GM20431 (cell line): Measurements from ENCODE around the gene TRMO.

Experiments
- in situ Hi-C: fragments of 300-500 bp; cut with MseI, MboI; formaldehyde crosslinking; loops from one replicate; pipeline ENCODE4 v1.15.0; 2020; ENCODE audit warnings: low sequenced_read_pairs; ENCODE audit not compliant: unreplicated experiment

The TRMO gene

DNA sequence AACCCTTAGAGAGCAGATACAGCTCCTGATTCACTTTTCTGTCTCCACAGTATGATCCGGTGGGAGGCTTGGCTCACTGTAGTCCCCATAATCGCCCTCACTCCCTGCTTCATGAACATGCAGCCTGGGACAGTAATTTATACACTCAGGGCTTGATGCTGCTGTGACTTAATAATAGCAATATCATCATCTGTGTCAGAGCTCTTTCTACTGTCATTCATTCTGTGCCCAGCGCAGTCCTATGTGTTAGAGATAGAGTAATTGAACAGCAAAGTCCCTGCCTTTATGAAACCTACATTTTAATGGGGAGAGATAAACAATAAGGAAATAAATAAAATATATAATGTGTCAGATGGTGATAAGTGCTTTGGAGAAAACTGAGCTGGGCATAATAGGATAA is 18.4 kb upstream of the TRMO start:
- in situ Hi-C loops = no loop called here

DNA sequence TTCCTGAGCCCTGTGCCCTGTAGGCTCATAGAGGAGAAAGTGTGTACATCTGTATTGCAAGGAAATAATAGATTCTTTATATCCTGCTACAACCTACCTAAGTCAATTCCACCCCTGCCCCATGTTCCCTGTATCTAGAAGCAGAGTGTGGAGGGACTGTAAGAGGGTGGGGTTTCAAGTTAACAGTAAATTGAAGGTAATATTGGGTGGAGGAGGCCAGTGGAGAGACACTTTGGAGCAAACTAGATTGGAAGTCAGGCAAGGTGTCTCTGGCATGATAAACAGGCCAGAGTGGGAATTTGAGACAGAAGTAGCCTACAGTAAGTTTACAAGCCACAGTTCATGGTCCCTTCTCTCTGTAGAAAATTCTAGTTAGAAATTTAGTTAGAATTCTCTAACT is 17.9 kb upstream of the TRMO start:
- in situ Hi-C loops = no loop called here

DNA sequence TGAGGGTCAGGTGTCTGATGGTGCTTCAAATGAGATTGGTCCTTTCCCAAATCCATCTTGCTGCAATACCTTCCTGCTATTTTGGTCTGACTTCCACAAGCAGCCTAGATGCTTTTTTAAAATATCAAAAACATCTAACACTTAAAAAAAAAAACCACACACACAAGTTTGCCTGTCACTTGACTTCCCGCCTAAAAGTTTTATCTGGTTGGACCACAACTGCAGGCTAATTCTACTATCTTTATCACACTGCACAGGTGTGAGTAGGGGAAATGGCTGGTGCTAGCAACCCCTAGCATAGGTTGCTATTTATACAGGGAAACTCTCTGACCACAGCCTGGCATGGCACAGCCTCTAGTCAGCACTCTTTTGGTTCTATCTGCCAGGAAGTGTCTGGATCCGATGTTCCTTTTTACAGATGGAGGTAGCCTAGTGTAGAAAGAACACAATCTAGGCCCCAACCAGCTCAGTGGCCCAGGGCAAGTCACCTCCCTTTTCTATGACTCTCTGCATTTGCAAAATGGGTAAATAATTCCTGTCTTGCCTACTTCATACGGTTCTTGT is 15.9 kb upstream of the TRMO start, which contains the start of gene HEMGN:
HEMGN (minus strand) TSS at position 92 of the 564 bp plus-strand sequence; CDS start at position 56, 36 bp downstream.
- in situ Hi-C loops = no loop called here

DNA sequence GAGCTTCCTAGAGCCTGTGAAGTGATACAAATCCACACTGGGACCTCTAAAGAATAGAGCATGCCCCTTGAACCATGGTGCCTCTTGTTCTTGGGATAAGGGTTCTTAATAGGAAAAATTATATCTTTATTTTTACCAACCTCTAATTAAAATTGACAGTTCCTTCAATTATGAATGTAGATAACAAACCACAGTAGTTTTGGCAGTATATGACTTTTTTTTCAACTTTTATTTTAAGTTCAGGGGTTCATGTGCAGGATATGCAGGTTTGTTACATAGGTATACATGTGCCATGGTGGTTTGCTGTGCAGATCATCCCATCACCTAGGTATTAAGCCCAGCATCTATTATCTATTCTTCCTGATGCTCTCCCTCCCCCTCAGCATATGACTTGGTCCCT is 14.7 kb upstream of the TRMO start:
- in situ Hi-C loops = no loop called here

DNA sequence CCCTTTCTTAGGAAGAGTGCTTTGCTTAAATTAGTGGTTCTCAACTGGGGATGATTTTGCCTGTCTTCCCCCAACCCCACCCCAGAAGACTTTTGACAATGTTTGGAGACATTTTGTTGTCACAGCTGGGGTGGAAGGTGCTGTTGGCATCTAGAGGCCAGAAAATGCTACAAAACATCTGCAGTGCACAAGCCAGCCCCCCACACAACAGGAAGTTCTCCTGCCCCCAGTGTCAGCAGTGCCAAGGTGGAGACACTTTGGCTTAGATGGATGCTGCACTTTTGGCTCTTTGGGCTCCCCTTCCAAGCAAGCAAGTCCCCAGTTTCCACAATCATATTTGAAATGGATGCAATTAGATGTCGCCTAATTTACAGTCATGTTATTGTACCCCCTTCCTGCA is 13.0 kb upstream of the TRMO start:
- in situ Hi-C loops = no loop called here

DNA sequence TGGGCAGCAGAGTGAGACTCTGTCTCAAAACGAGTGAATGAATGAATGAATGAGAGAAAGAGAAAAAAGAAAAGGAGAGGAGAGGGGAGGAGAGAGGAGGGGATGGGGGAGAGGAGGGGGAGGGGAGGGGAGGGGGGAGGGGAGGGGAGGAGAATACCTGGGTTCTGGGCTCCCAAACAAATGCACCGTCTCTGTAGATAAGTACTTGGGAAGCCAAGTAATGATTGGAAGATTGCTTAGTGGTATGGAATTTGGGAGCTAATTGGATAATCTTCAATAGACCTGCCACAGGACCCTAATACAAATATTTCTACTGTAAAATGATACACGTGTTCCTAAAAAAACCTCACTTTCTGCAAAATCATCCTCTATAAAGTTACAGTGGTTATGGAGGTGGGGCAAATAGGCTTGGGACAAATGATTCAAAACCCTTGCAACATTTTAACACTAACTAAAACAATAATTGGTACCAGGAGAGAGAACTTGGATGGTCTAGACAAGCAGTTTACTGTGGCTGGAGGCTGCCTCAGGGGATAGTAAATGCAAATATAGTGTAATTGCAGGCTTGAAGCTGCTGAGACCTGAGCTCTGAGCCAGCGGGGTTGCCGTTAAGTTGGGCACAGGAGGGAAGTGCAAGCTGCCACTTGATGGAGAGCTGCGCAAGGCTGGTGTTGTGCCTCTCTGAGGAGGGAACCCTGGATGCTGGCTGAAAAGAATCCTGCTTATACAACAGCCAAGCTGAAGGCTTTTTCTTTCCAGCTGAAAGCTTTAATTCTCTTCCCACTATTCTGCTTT is 12.2 kb upstream of the TRMO start:
- in situ Hi-C loops = no loop called here

DNA sequence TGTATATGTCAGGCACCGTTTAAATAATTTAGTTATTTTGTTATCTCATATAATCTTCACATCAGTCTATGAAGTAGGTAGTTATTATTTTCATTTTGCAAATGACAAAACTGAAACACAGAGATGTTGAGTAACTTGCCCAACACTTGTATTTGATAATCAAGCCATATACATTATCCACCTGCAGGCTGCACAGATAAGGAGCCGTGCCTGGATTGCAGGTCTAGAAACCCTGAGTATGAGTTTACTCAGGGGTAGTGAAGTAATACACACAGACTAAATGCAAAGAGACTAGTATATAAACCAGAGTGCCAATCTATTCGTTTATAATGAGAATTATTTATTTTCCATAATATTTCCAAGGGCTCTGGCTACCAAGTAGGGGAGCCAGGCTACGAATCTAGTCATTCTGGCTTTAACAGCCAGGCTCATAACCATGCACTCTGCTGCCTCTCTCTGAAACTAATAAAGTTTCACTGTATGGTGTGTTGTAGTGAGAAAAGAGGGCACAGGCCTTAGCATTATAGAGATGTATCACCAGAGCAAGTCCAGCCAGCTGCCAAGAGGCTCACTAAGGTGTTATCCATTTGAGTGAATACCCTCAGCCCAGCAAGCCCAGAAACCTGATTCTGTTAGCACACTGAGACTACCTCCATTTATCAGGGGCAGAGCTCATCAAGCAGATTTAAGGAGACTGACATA is 11.1 kb upstream of the TRMO start:
- in situ Hi-C loops = no loop called here

DNA sequence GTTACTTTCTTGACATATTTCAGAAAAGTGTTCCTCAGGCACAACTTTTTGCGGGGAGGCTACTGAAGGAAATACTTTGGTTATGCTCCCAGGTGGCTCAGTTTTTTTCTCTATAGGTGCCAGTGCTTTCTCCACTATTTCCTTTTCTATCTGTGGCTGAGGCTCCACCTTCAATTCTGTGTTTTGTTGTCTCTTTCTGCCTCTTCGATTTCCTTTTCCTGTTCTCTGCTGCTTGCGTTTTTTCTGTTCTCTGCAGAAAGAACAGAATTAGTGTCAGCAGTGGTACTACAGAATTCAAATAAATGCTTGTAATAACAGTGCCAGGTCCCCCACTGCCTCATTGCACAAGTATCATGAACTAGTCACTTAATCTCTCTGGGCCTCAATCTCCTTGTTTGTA is 8.7 kb upstream of the TRMO start:
- in situ Hi-C loops = no loop called here

DNA sequence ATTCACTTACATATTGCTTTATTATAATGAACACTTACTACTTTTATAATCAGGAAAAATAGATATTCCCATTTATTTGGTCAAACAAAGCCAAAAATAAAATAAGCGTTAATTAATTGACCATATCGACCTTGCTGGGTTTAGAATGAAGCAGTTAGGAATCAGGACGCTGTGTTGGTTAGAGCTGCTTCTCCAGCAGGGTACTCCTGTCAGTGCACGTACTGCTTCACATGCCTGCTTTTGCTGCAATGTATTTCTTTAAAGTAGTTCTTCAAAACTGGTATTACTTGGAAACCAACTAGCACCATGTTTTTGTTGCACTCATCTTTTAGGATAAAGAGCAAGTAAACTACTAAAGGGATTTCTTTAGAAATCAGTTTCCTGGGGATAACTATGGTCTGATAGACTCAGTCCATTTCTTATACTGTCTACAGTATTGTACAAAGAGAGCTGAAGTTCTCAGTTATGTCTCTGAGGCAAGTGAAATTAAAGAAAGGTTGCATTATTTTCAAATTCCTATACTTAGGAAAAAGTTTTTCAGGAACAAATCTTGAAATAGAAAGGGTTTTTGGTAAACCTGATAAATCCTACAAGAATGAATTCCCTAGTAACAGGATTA is 6.8 kb upstream of the TRMO start:
- in situ Hi-C loops = loop anchor here (10.0 kb wide), 1 partner anchor 106 kb away; no protein-coding TSS in a partner anchor

DNA sequence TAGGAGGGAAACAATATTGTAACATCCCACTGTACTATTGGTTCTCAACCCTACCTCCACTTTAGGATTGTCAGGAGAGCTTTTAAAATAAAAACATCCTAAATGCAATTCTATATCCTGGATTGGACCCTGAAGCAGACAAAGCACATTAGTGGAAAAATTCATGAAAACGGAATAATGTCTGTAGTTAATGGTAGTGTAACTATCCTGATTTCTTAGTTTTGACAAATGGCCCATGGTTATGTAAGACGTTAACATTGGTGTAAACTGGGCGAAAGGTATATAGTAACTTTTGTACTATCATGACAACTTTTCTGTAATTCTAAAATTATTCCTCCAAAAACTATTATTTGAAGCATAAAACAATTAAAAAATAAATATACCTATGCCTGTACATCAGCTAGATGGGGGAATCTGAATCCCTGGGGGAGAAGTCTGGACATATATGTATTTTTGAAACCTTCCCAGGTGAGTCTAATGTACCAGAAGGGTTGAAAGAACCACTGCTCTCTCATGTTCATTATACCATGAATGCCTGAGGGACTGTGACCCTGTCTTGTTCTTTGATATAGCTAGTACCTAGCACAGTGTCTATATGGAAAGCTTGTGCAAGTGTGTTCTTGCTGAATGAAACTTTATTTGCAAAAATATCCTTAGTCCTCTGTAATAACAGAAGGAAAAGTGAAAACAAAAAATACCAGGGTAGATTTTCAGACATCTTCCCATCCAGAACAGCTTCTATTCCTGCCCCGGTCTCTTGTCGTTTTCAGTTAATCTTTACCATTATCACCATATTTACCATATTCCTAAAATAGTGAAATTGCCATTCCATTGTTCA is 3.4 kb upstream of the TRMO start:
- in situ Hi-C loops = loop anchor here (10.0 kb wide), 1 partner anchor 109 kb away; no protein-coding TSS in a partner anchor

DNA sequence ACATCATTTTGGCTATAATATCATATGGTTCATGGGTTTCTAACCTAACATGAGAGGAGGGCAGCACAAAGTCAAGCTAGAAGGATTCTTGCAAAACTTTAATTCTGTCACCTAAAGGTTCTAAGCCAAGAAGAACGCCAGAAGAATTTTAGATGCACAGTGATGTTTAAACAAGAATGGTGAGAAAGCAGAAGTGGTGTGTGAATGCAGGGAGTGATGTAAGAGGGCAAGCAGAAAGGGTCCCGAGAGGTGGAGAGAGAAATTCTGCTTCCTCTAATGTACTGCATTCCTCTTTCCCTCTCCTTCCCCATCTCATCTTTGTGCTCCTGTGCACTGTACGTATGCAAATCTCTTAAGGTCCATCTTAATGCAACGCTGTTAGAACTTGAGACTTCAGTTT is 2.1 kb upstream of the TRMO start:
- in situ Hi-C loops = loop anchor here (10.0 to 25.0 kb wide), 2 partner anchors 110 to 338 kb away; partner anchors contain the start of gene TBC1D2

DNA sequence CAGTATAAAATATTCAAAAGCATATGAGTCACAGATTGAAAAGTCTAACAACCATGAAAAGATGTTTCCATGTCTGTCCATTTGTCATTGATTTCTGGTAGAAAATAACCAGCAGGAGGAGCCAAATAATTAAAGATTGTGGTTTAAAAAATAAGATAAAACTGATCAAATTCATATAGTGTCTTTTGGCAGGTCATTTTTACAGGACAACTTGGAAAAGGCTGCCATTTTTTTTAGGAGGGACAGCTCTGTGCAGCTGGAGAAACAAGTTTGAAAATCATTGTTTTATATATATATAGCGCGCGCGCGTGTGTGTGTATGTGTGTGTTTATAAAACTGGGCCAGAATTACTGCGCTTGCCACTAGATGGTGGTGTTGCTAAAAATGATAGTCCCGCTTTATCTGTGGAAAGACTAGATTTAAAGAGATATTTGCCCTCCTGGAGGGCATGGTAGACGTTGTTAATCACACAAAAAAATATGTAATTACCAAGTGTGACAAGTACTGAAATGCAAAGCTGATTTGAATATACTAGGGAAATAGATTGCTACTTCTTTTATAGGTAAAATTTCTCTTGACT is 1.3 kb upstream of the TRMO start:
- in situ Hi-C loops = loop anchor here (10.0 to 25.0 kb wide), 2 partner anchors 111 to 339 kb away; partner anchors contain the start of gene TBC1D2

DNA sequence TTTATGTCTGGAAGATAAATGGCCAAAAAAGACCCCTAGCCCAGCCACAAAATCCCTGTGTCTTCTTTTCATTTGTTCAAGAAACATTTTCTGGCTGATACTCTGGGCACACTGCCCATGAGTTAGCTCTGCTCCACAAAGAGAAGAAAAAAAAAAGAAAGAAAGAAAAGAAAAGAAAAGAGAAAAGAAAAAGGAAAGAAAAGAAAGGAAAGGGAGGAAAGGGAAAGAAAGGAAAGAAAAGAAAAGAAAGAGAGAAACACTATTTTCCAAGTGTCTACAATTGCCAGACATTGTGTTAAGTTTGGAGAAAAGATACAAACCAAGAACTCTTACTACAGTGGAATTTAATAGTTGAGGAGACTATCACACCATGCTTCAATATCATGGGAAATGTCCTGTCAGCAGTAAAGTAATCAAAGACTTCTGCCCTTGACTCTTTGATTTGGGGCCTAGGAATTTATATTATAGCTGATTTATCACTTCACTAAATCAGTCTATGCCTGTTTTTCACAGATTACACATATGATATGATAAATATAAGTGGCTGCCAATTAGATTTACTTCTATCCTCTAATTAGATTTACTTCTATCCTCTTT is 3.0 kb downstream of the TRMO start:
- in situ Hi-C loops = loop anchor here (25.0 kb wide), 1 partner anchor 343 kb away; the partner anchor contains the start of gene TBC1D2

DNA sequence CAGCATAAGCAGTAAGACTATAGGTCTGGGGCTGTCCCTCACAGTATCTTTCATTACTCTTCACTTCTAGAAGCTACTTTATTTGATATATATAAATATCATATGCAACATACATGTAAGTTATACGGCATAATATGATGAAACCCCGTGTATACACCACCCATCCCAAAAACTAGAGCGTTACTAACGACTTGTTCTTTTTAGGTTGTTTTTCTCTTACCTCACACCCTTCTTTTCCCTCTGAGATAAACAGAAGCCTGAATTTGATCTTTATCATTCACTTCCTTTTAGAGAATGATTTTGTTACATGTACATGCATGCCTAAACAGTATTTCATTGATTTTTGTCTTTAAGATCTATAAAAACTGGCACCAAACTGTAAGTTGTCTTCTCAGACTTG is 3.7 kb downstream of the TRMO start:
- in situ Hi-C loops = loop anchor here (25.0 kb wide), 1 partner anchor 344 kb away; the partner anchor contains the start of gene TBC1D2

DNA sequence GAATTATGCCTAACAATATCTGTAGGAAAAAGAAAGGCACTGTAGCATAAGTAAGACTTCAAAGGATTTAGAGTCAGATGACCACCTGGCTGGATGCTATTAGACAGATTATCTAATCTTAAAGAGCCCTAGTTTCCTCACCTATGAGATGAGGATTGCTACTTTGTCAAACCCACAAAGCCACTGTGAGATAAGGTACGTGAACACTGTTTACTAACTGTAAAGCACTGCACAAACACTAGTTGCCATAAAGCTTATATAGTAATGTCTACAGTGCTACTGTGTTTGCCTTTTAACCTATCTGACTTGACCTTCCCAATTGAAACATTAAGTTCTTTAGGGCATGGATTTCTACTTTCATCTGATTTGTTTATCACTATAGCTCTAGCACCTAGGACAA is 10.3 kb downstream of the TRMO start:
- in situ Hi-C loops = loop anchor here (25.0 kb wide), 1 partner anchor 350 kb away; the partner anchor contains the start of gene TBC1D2

DNA sequence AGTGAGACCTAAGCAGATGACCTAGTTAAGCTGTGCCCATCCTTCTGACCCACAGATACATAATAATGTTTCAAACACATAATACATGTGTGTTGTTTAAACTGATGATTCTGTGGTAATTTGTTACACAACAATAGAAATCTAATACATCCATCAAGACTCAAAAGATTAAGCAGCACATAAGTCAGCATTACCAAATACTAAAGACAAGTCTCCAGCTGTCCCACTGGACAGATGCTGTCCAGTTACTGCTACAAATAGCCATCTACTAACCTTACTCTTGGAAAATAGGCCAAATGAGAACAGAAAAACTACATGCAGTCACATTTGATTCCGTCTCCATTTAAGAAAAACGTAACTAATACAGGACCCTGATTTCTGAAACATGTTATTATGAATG is 10.8 kb downstream of the TRMO start:
- in situ Hi-C loops = loop anchor here (25.0 kb wide), 1 partner anchor 351 kb away; the partner anchor contains the start of gene TBC1D2

DNA sequence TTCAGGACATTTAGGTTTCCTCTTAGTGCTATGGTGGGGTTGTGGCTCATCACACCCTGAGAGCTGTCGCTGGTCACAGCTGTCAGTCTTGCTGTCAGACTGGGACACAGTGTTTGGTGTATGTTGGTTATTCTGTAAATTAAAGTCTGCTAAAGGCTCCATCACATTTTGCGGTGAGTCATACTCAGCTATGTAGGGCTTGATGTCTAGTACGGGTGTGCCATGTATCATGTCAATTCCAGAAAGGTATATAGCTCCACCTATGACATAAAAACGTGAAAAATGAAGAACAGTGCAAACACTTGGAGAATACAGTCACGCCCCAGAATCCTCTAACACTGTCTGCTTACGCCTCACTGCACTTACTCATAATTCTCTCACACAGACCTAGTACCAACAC is 11.9 kb downstream of the TRMO start:
- in situ Hi-C loops = loop anchor here (25.0 kb wide), 1 partner anchor 352 kb away; the partner anchor contains the start of gene TBC1D2

DNA sequence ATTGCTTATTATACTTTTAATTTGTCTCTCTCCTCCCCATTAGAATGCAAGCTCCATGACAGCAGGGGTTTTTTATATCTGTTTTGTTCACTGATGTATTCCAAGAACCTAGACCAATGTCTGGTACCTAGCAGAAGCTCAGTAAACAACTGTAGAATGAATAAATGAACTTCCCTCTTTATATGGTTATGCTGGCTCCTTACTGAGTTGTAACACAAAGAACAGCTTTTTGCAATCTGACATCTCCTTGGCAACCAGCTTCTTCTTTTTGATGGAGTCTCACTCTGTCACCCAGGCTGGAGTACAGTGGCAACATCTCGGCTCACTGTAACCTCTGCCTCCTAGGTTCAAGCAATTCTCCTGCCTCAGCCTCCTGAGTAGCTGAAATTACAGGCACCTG is 13.6 kb downstream of the TRMO start:
- in situ Hi-C loops = loop anchor here (25.0 kb wide), 1 partner anchor 354 kb away; the partner anchor contains the start of gene TBC1D2
